Breast epithelium (tissue), 3 donors: ENCODE results near the gene SHISA7.

Experiments
- POLR2A ChIP-seq: fragments of 450-650 bp; IDR thresholded peaks from one replicate; pipeline ENCODE4 v1.6.1; 2016; ENCODE audit warnings: antibody characterized with exemption, mild to moderate bottlenecking, moderate library complexity
- TF ChIP-seq, protein P1 (sequence below), 3 donors: fragments of 450-650 bp; IDR thresholded peaks; one replicate each; pipeline ENCODE4 v1.5.1; 2016 to 2017; ENCODE audit warnings: antibody characterized with exemption in 3 of 3, mild to moderate bottlenecking in 3 of 3, moderate library complexity in 3 of 3

DNA sequence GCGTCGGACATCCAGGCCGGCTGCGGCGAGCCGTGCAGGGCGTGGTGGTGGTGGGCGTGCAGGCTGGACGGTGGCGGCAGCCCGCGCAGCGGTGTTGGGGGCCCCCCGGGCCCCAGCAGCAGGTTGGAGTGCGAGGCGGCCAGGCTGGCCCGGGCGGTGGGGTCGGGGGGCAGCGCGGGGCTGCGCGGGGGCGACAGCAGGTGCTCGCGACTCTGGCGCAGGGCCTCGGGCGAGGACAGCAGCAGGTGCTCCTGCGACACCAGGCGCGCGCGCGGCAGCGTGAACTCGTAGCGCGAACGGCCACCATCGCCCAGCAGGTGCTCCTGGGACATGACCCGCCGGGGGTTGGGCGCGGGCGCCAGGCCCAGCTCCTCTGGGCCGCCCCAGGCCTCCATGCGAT is 9.8 kb downstream of the SHISA7 start:
- TF ChIP-seq POLR2A, result no peak
- TF ChIP-seq, protein P1, sequence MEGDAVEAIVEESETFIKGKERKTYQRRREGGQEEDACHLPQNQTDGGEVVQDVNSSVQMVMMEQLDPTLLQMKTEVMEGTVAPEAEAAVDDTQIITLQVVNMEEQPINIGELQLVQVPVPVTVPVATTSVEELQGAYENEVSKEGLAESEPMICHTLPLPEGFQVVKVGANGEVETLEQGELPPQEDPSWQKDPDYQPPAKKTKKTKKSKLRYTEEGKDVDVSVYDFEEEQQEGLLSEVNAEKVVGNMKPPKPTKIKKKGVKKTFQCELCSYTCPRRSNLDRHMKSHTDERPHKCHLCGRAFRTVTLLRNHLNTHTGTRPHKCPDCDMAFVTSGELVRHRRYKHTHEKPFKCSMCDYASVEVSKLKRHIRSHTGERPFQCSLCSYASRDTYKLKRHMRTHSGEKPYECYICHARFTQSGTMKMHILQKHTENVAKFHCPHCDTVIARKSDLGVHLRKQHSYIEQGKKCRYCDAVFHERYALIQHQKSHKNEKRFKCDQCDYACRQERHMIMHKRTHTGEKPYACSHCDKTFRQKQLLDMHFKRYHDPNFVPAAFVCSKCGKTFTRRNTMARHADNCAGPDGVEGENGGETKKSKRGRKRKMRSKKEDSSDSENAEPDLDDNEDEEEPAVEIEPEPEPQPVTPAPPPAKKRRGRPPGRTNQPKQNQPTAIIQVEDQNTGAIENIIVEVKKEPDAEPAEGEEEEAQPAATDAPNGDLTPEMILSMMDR (IDR thresholded peaks at IDR 0.05), result no peak
